ENCODE results near the gene TMEM121B. TPM values are rescaled to one million over a fixed set of nuclear protein-coding genes. Genes with fewer than 3 reads are reported as not detected.

Gene TMEM121B
- total and polyA plus RNA-seq, 2 donors = 0.09 to 0.23 TPM

GRCh38 chr22:17109113-17109865, 11.9 kb downstream of the TMEM121B start:
- H3K36me3 ChIP-seq (ENCODE audit: control insufficient read depth in 2 of 2, insufficient read depth in 2 of 2, low read length in 1 of 2) = peaks cover 59 to 76% of the 10 kb centered on the region in 2 donors
- DNase-seq (ENCODE audit: low read depth in 6 of 9, low spot score in 9 of 9) = no peak

GRCh38 chr22:17108256-17109112, 12.7 kb downstream of the TMEM121B start:
- Histone ChIP-seq H3K4me1 (ENCODE audit: control insufficient read depth in 2 of 2, insufficient read depth in 2 of 2, low read length in 2 of 2) (peaks cover 0 to 5% of the 10 kb centered on the region in 2 donors), H3K27me3 (ENCODE audit: control insufficient read depth in 2 of 2, insufficient read depth in 1 of 2, low read length in 1 of 2) (no peaks in the 10 kb centered on the region), H3K4me3 (ENCODE audit: low read length in 2 of 2) (no peak overlapping the region), H3K9me3 (ENCODE audit: control insufficient read depth in 2 of 2, insufficient read depth in 1 of 2, low read length in 1 of 2) (no peaks in the 10 kb centered on the region), H3K36me3 (ENCODE audit: control insufficient read depth in 2 of 2, insufficient read depth in 2 of 2, low read length in 1 of 2) (peaks cover 60 to 81% of the 10 kb centered on the region in 2 donors), H3K27ac (ENCODE audit: low read depth in 1 of 2, low read length in 1 of 2) (no peak overlapping the region)
- 98% methylated on average over 66 of the region's 66 CpGs for WGBS
- DNase-seq (ENCODE audit: low read depth in 6 of 9, low spot score in 9 of 9) = no peak

More at GRCh38 chr22:17109113-17109865, 11.9 kb downstream of the TMEM121B start:
- Histone ChIP-seq H3K4me3 (ENCODE audit: low read length in 2 of 2) (no peak overlapping the region), H3K4me1 (ENCODE audit: control insufficient read depth in 2 of 2, insufficient read depth in 2 of 2, low read length in 2 of 2) (peaks cover 0 to 5% of the 10 kb centered on the region in 2 donors), H3K27me3 (ENCODE audit: control insufficient read depth in 2 of 2, insufficient read depth in 1 of 2, low read length in 1 of 2) (no peaks in the 10 kb centered on the region), H3K9me3 (ENCODE audit: control insufficient read depth in 2 of 2, insufficient read depth in 1 of 2, low read length in 1 of 2) (no peaks in the 10 kb centered on the region), H3K27ac (ENCODE audit: low read depth in 1 of 2, low read length in 1 of 2) (no peak overlapping the region)
- WGBS = 96% methylated on average over 42 of the region's 42 CpGs

GRCh38 chr22:17107547-17107810, 13.7 kb downstream of the TMEM121B start:
- no peak overlapping the region for H3K4me3 ChIP-seq (ENCODE audit: low read length in 2 of 2)
- H3K9me3 ChIP-seq (ENCODE audit: control insufficient read depth in 2 of 2, insufficient read depth in 1 of 2, low read length in 1 of 2) = no peaks in the 10 kb centered on the region
- H3K36me3 ChIP-seq (ENCODE audit: control insufficient read depth in 2 of 2, insufficient read depth in 2 of 2, low read length in 1 of 2) = peaks cover 69 to 90% of the 10 kb centered on the region in 2 donors
- no peaks in the 10 kb centered on the region for H3K27me3 ChIP-seq (ENCODE audit: control insufficient read depth in 2 of 2, insufficient read depth in 1 of 2, low read length in 1 of 2)
- no peak for DNase-seq (ENCODE audit: low read depth in 6 of 9, low spot score in 9 of 9)
- H3K27ac ChIP-seq (ENCODE audit: low read depth in 1 of 2, low read length in 1 of 2) = no peak overlapping the region
- H3K4me1 ChIP-seq (ENCODE audit: control insufficient read depth in 2 of 2, insufficient read depth in 2 of 2, low read length in 2 of 2) = peaks cover 0 to 5% of the 10 kb centered on the region in 2 donors
- 98% methylated on average over 6 of the region's 6 CpGs for WGBS

GRCh38 chr22:17106785-17107546, 14.2 kb downstream of the TMEM121B start:
- no peak for DNase-seq (ENCODE audit: low read depth in 6 of 9, low spot score in 9 of 9)
- WGBS = 38% methylated on average over 15 of the region's 15 CpGs
- Histone ChIP-seq H3K4me1 (ENCODE audit: control insufficient read depth in 2 of 2, insufficient read depth in 2 of 2, low read length in 2 of 2) (peaks cover 0 to 5% of the 10 kb centered on the region in 2 donors), H3K9me3 (ENCODE audit: control insufficient read depth in 2 of 2, insufficient read depth in 1 of 2, low read length in 1 of 2) (no peaks in the 10 kb centered on the region), H3K4me3 (ENCODE audit: low read length in 2 of 2) (no peak overlapping the region), H3K27ac (ENCODE audit: low read depth in 1 of 2, low read length in 1 of 2) (no peak overlapping the region), H3K27me3 (ENCODE audit: control insufficient read depth in 2 of 2, insufficient read depth in 1 of 2, low read length in 1 of 2) (no peaks in the 10 kb centered on the region), H3K36me3 (ENCODE audit: control insufficient read depth in 2 of 2, insufficient read depth in 2 of 2, low read length in 1 of 2) (peaks cover 74 to 90% of the 10 kb centered on the region in 2 donors)

- WGBS = 87% methylated on average over 12 of the region's 12 CpGs
- no peak for DNase-seq (ENCODE audit: low read depth in 6 of 9, low spot score in 9 of 9)
- Histone ChIP-seq H3K27ac (ENCODE audit: low read depth in 1 of 2, low read length in 1 of 2) (no peak overlapping the region), H3K36me3 (ENCODE audit: control insufficient read depth in 2 of 2, insufficient read depth in 2 of 2, low read length in 1 of 2) (peaks cover 79 to 90% of the 10 kb centered on the region in 2 donors), H3K27me3 (ENCODE audit: control insufficient read depth in 2 of 2, insufficient read depth in 1 of 2, low read length in 1 of 2) (no peaks in the 10 kb centered on the region), H3K4me1 (ENCODE audit: control insufficient read depth in 2 of 2, insufficient read depth in 2 of 2, low read length in 2 of 2) (peaks cover 0 to 9% of the 10 kb centered on the region in 2 donors), H3K4me3 (ENCODE audit: low read length in 2 of 2) (no peak overlapping the region), H3K9me3 (ENCODE audit: control insufficient read depth in 2 of 2, insufficient read depth in 1 of 2, low read length in 1 of 2) (no peaks in the 10 kb centered on the region)
Measured at GRCh38 chr22:17106161-17106784, 14.9 kb downstream of the TMEM121B start.

- no peaks in the 10 kb centered on the region for H3K27me3 ChIP-seq (ENCODE audit: control insufficient read depth in 2 of 2, insufficient read depth in 1 of 2, low read length in 1 of 2)
- peaks cover 0 to 14% of the 10 kb centered on the region in 2 donors for H3K4me1 ChIP-seq (ENCODE audit: control insufficient read depth in 2 of 2, insufficient read depth in 2 of 2, low read length in 2 of 2)
- no peak for DNase-seq (ENCODE audit: low read depth in 6 of 9, low spot score in 9 of 9)
- H3K36me3 ChIP-seq (ENCODE audit: control insufficient read depth in 2 of 2, insufficient read depth in 2 of 2, low read length in 1 of 2) = peaks cover 85 to 92% of the 10 kb centered on the region in 2 donors
- WGBS = 93% methylated on average over 22 of the region's 22 CpGs
- no peak overlapping the region for H3K27ac ChIP-seq (ENCODE audit: low read depth in 1 of 2, low read length in 1 of 2)
- H3K4me3 ChIP-seq (ENCODE audit: low read length in 2 of 2) = no peak overlapping the region
- no peaks in the 10 kb centered on the region for H3K9me3 ChIP-seq (ENCODE audit: control insufficient read depth in 2 of 2, insufficient read depth in 1 of 2, low read length in 1 of 2)
Measured at GRCh38 chr22:17105143-17106129, 15.7 kb downstream of the TMEM121B start.

GRCh38 chr22:17104336-17104935, 16.7 kb downstream of the TMEM121B start:
- Histone ChIP-seq H3K36me3 (ENCODE audit: control insufficient read depth in 2 of 2, insufficient read depth in 2 of 2, low read length in 1 of 2) (peaks cover 88 to 95% of the 10 kb centered on the region in 2 donors), H3K9me3 (ENCODE audit: control insufficient read depth in 2 of 2, insufficient read depth in 1 of 2, low read length in 1 of 2) (no peaks in the 10 kb centered on the region), H3K27me3 (ENCODE audit: control insufficient read depth in 2 of 2, insufficient read depth in 1 of 2, low read length in 1 of 2) (no peaks in the 10 kb centered on the region), H3K4me1 (ENCODE audit: control insufficient read depth in 2 of 2, insufficient read depth in 2 of 2, low read length in 2 of 2) (peaks cover 8 to 22% of the 10 kb centered on the region in 2 donors), H3K4me3 (ENCODE audit: low read length in 2 of 2) (no peak overlapping the region), H3K27ac (ENCODE audit: low read depth in 1 of 2, low read length in 1 of 2) (no peak overlapping the region)
- DNase-seq (ENCODE audit: low read depth in 6 of 9, low spot score in 9 of 9) = no peak
- WGBS = 91% methylated on average over 14 of the region's 14 CpGs

Measured in thymus (tissue), 11 donors.